Measurements from ENCODE around the gene LCA5L. TPM values are rescaled to one million over a fixed set of nuclear protein-coding genes. Genes with fewer than 3 reads are reported as not detected.

LCA5L gene
- total RNA-seq, 1 donor from 2014 or later, result 2.0 TPM

GRCh38 chr21:39359382-39359781, 86.2 kb downstream of the LCA5L start:
- Histone ChIP-seq H3K27me3 (ENCODE audit: insufficient read depth, low read length) (no peaks in the 10 kb centered on the region), H2AFZ (ENCODE audit: low read depth, low read length) (no peak overlapping the region), H4K20me1 (ENCODE audit: insufficient read depth, low read length) (no peaks in the 10 kb centered on the region), H3K9ac (ENCODE audit: low read length) (no peak overlapping the region), H3K36me3 (ENCODE audit: insufficient read depth, low read length) (no peaks in the 10 kb centered on the region), H3K27ac (ENCODE audit: low read depth, low read length) (no peak overlapping the region), H3K79me2 (ENCODE audit: insufficient read depth, low read length) (no peaks in the 10 kb centered on the region), H3K9me3 (ENCODE audit: insufficient read depth, low read depth, low read length) (no peaks in the 10 kb centered on the region), H3K4me2 (ENCODE audit: low read length) (no peak overlapping the region), H3K4me1 (ENCODE audit: insufficient read depth, low read length) (no peaks in the 10 kb centered on the region), H3K4me3 (ENCODE audit: insufficient read depth, low read depth, low read length) (no peak overlapping the region)
- FAIRE-seq (no peak), DNase-seq (ENCODE audit: low read depth) (no peak)
- Mint-ChIP-seq H3K4me1 (ENCODE audit: low read depth, unreplicated experiment) (no peaks in the 10 kb centered on the region), H3K9me3 (ENCODE audit: unreplicated experiment) (no peaks in the 10 kb centered on the region), H3K36me3 (ENCODE audit: low read depth, unreplicated experiment) (no peaks in the 10 kb centered on the region), H3K27me3 (ENCODE audit: low read depth, unreplicated experiment) (peaks cover 10% of the 10 kb centered on the region), H3K27ac (ENCODE audit: unreplicated experiment) (no peak overlapping the region), H3K4me3 (ENCODE audit: unreplicated experiment) (no peak overlapping the region)
- no peak for TF ChIP-seq CTCF (IDR thresholded peaks at IDR 0.05; ENCODE audit: insufficient read depth, low read depth, low read length)
- TF ChIP-seq EZH2 (IDR thresholded peaks at IDR 0.05; ENCODE audit: insufficient read depth, low read length), result no peak

Small RNA genes within 50 kb of the gene (microRNA-seq; reads per million reads assigned to microRNA genes)
- gene MIR6508, result not detected

Other genes with a start within 250 kb of the LCA5L start
- 28.0 and 28.1 TPM in 2 replicates for gene BRWD1, start 132.1 kb downstream of the LCA5L start, total RNA-seq
- gene HMGN1, start 96.7 kb downstream of the LCA5L start, total RNA-seq, result 259 and 272 TPM in 2 replicates
- gene SH3BGR, start 6.2 kb upstream of the LCA5L start, total RNA-seq, result 8.1 and 9.9 TPM in 2 replicates
- 2.2 and 2.5 TPM in 2 replicates for gene B3GALT5, start 167.2 kb upstream of the LCA5L start, total RNA-seq